Testis (tissue), 2 donors: ENCODE results near the gene SH2D4B.

Source experiments
- CTCF ChIP-seq, 3 experiments: fragments of 450-650 bp in 2 of 3; fragments of 200-600 bp in 1 of 3; sonication (generic) in 1 of 3; IDR thresholded peaks; one replicate each; pipeline ENCODE4 v1.5.1; 2016 to 2019; ENCODE audit warnings: antibody characterized with exemption in 3 of 3, mild to moderate bottlenecking in 2 of 3, moderate library complexity in 1 of 3
- POLR2A ChIP-seq: fragments of 450-650 bp; IDR thresholded peaks from one replicate; pipeline ENCODE4 v1.6.1; 2017; ENCODE audit warnings: antibody characterized with exemption, mild to moderate bottlenecking, moderate library complexity

GRCh38 chr10:80598951-80599350 is 61.2 kb downstream of the SH2D4B start:
- no peak for TF ChIP-seq CTCF (IDR thresholded peaks at IDR 0.05)
- no peak for TF ChIP-seq POLR2A
